Liver (tissue), 3 donors: ENCODE results near the gene ALPP.

ENCODE experiments used
- HNF4G ChIP-seq: IDR thresholded peaks from 2 replicates; pipeline ENCODE4 v1.6.1; 2016; ENCODE audit warnings: antibody characterized with exemption
- JUND ChIP-seq, 2 donors: IDR thresholded peaks; 2 replicates each; pipeline ENCODE4 v1.6.1; 2016; ENCODE audit warnings: antibody characterized with exemption in 2 of 2
- REST ChIP-seq: IDR thresholded peaks from 2 replicates; pipeline ENCODE4 v1.6.1; 2016; ENCODE audit warnings: antibody characterized with exemption, mild to moderate bottlenecking
- SP1 ChIP-seq: IDR thresholded peaks from 2 replicates; pipeline ENCODE4 v1.6.1; 2018; ENCODE audit warnings: antibody characterized with exemption, mild to moderate bottlenecking
- TF ChIP-seq, protein P1 (sequence below): fragments of 150-350 bp; IDR thresholded peaks from 2 replicates; pipeline ENCODE4 v1.5.1; 2017; ENCODE audit warnings: improper control_type of control experiment, low read depth, low read length; ENCODE audit not compliant: missing input control
- donor health status: healthy.
- donor health status: healthy.

DNA sequence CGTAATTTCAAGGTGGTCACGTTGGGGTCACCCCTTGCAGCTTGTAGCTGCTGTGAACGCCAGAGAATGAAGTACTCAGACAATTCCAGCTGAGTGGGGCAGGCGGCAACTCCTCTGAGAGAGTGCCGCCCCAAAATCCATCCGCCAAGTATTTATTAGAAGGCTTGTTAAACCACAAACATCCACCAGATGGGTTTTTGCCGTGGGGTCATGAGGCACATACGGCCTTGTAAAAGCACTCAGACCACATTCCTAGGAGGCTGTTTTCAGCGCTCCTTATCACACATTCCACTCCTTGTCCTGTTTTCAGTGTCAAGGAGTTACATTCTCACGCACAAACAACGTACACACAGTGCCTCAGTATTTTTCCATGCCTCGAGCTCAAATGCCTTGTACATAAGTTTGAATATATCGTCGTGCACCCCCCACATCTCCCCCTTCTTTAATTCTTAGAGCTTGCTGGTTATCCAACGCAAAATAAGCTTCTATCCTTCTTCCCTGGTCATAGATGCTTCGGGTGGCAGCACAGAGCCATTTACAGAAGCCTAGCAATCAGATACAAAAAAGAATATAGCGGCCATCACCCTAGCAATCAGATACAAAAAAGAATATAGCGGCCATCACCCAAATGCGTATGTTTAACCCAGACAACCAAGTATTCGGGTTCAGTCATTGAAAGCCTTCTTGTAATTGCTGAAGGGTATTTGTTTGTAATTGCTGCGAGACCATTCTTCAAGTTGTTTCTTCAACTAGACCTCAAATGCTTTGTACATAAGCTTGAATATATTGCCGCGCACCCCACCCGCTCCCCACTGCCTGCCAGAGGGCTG, 7.3 kb downstream of the ALPP start:
- TF ChIP-seq, protein P1, sequence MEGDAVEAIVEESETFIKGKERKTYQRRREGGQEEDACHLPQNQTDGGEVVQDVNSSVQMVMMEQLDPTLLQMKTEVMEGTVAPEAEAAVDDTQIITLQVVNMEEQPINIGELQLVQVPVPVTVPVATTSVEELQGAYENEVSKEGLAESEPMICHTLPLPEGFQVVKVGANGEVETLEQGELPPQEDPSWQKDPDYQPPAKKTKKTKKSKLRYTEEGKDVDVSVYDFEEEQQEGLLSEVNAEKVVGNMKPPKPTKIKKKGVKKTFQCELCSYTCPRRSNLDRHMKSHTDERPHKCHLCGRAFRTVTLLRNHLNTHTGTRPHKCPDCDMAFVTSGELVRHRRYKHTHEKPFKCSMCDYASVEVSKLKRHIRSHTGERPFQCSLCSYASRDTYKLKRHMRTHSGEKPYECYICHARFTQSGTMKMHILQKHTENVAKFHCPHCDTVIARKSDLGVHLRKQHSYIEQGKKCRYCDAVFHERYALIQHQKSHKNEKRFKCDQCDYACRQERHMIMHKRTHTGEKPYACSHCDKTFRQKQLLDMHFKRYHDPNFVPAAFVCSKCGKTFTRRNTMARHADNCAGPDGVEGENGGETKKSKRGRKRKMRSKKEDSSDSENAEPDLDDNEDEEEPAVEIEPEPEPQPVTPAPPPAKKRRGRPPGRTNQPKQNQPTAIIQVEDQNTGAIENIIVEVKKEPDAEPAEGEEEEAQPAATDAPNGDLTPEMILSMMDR, result no peak
- TF ChIP-seq REST (no peak), HNF4G (no peak), JUND (IDR thresholded peaks at IDR 0.05) (no peak), SP1 (no peak)
